SK-N-SH treated with all-trans-retinoic acid at 6 μM for 48 hours (cell line): Measurements from ENCODE around the gene ALOX12.

Source experiments
- CSRNP3 ChIP-seq: fragments of 250-450 bp; sonication (Bioruptor Pico); IDR thresholded peaks from 2 replicates; pipeline ENCODE4 v1.5.1; 2021; ENCODE audit warnings: mild to moderate bottlenecking, moderate library complexity
- PPARA ChIP-seq: fragments of 250-450 bp; sonication (Bioruptor Pico); IDR thresholded peaks from 2 replicates; pipeline ENCODE4 v1.5.0; 2020; ENCODE audit warnings: mild to moderate bottlenecking, borderline replicate concordance
- RARB ChIP-seq: fragments of 250-450 bp; sonication (Bioruptor Pico); IDR thresholded peaks from 2 replicates; pipeline ENCODE4 v1.8.0; 2021; ENCODE audit warnings: mild to moderate bottlenecking, moderate library complexity

GRCh38 chr17:7011942-7012254 lies 16.0 kb downstream of the ALOX12 start:
- TF ChIP-seq RARB (CRISPR knock-in tag), result no peak
- no peak for TF ChIP-seq PPARA (CRISPR knock-in tag)
- no peak for TF ChIP-seq CSRNP3 (CRISPR knock-in tag)
